HG02852 (cell line): ENCODE data around the gene CDK11A.
"Not testable (repeated sequence)": the region's sequence is repeated elsewhere in the genome, so short reads cannot be mapped to it uniquely, and the experiment has no call there.

ENCODE experiments used
- ATAC-seq: cut with Tn5 transposase; IDR thresholded peaks from one replicate; pipeline ENCODE4 v1.9.1; 2021; ENCODE audit warnings: mild to moderate bottlenecking, moderate library complexity; ENCODE audit not compliant: unreplicated experiment

Gene CDK11A

GRCh38 chr1:1726088-1726487 is 1.9 kb upstream of the CDK11A start:
- ATAC-seq = not testable (repeated sequence)

- ATAC-seq = no peak
Observed at GRCh38 chr1:1721201-1721600, 3.0 kb downstream of the CDK11A start.

DNA sequence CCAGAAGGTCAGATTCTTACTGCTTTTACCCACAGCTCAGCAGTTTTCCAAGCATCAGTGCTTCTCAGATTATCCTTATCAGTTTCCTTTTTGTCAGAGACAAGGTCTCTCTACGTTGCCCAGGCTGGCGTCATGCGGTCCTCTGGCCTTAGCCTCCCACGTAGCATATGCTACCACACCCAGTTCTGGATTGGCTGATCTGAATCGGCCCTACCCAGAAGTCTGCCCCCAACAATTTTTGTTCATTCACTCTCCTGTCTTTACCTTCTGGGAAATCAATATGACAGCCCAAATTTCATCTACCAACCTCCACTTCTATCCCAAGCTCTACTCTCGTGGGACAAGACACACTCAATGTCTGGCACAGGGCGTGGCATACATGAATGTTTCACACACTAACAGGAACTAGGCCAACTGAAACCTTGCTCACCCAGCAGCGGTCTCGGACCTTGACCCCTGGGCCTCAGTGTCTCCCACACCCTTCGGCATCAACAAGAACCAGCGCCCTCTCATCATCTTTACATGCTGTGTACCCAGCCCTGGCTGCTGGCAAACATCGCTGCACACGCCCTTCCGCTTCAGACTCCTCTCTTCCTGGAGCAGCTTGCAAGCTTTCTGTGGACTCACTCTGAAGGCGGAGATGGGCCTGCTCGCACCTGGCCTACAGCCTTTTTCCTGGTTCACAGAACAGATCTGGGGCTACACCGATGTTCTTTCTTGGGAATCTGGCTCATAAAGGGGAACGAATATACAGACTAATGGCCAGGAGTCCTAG is 8.9 kb downstream of the CDK11A start:
- not testable (repeated sequence) for ATAC-seq

DNA sequence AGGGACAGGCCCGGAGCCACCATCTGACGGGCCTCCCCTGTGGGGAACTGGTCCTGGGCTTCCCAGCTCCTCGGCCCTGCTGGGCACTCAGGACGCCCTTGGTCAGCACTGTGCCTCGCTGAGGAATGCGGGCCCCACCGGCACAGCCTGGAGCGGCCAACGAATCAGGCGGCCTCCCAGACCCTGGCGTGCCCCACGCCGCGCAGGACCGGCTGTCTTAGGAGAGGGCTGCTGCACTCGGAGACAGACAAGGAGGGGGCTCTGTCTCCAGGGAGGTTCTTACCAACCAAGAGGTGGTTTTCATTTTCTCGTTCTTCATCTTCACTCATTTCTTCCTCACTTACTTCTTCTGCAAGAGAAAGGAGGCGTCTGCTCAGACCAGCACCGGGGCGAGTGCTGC is 16.3 kb downstream of the CDK11A start:
- ATAC-seq = not testable (repeated sequence)

DNA sequence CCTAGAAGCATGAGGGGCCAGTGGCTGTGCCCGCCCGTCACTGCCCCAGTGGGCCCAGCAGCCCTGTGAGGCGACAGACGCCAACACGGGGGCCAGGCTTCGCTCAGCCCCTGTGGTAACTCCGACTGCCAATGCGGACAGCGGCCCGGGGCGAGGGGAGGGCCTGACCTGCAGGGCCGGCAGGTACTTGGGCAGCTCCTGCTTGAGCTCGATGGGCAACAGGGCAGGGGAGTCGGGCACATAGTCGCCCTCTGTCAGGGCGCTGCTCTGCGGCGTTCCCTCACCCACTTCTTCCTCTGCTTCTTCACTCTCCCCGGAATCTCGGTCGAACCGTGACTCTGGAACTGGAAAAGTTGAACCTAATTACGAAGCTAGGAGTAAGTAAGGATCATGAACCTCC is 16.9 kb downstream of the CDK11A start:
- not testable (repeated sequence) for ATAC-seq

- not testable (repeated sequence) for ATAC-seq
Observed at GRCh38 chr1:1705623-1706022, 18.5 kb downstream of the CDK11A start.

GRCh38 chr1:1704284-1704957 is 19.7 kb downstream of the CDK11A start:
- not testable (repeated sequence) for ATAC-seq

DNA sequence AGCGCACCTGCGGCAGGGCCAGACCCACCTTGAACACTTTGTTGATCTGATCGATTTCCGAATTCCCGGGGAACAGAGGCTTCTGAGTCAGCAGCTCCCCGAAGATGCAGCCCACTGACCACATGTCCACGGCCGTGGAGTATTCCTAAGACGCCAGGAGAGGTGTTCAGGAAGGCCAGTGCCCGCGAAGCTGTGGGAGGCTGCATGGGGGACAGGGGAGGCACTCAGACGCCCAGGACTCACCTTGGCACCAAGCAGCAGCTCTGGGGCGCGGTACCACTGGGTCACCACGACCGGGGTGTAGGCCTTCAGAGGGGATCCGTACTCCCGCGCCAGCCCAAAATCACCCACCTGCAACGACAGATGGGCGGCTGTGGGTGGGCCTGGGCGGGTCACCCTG is 20.4 kb downstream of the CDK11A start:
- ATAC-seq = no peak

GRCh38 chr1:1702506-1702905 is 21.7 kb downstream of the CDK11A start:
- not testable (repeated sequence) for ATAC-seq

DNA sequence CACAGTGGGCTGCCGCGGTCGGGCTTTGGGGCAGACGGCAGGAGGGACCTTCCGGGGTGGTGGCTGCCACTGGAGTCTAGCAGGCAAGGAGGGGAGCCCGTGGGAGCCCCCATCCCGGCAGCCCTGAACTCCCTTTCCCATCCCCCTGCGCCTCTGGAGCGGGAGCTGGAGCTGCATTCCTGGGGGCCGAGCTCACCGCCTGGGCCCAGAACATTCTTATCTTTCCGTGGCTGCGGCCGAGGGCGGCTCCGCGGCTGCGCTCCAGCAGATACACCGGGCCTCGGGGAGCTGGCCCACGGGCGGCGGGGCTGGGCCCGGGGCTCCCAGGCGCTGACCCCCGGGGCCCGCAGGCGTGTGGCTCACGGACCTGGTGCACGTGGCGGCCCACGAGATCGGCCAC is 23.6 kb downstream of the CDK11A start:
- not testable (repeated sequence) for ATAC-seq

DNA sequence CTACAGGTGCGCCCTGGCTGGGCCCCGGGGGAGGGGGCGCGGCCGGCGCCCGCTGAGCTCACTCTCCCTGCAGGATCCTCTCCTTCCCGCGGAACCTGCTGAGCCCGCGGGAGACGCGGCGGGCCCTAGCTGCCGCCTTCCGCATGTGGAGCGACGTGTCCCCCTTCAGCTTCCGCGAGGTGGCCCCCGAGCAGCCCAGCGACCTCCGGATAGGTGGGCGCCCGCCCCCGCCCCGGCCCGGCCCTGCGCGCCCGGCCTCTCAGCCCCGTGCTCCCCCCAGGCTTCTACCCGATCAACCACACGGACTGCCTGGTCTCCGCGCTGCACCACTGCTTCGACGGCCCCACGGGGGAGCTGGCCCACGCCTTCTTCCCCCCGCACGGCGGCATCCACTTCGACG is 24.1 kb downstream of the CDK11A start:
- ATAC-seq = not testable (repeated sequence)

DNA sequence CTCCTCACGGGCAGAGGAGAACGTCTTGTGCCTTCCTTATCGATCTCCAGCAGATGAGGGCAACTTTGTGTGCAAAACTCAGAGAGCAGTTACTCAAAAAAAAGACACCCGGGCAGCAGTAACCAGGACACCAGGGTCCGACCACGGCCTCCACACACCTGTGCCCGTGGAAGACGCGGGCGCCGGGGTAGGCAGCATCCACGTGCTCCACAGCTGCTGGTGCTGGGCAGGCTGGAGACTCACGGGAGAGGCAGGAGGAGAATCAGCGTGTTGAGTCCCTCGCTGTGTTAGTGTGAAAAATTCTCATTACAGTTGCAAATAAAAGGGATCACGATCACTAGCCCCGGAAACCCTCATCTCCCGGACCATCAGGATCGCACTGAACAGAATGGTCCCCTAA is 25.1 kb downstream of the CDK11A start:
- not testable (repeated sequence) for ATAC-seq

DNA sequence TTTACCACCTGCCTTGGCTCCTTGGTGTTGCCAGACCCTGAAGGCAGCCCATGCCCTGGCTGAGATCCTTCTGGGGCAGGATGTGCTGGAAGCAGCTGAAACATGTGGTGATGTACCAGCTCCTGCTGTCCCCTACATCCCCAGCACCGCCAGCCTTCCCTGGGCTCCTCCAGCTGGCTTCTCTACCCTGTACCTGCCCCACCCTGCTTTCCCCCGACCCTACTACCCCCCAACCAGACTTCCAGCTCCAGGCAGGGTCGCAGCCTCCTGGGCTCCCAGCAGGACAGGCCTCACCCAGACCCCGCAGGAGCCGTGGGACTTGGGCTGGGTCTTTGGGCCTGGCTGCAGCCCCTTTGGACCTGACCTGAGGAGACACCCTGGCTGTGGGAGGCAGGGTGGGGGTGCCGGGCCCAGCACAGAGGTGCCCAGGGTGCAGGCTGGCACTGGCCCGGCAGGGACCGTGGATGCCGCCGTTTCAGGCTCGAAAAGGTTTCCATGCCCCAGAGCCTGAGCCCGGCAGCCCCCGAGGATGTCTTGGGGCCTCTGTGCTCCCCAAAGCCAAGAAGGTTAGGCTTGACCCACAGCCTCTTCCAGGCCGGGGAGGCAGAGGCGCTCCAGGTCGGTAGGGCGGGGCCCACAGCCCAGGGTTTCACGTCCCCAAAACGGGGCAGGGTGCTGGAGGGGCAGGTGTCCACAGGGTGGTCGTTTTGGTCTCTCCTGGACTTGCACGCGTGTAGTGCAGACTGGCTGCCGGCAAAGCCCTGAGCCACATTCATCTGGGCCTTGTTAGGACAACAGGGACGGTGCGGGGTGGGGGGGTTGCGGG is 26.6 kb downstream of the CDK11A start:
- not testable (repeated sequence) for ATAC-seq

DNA sequence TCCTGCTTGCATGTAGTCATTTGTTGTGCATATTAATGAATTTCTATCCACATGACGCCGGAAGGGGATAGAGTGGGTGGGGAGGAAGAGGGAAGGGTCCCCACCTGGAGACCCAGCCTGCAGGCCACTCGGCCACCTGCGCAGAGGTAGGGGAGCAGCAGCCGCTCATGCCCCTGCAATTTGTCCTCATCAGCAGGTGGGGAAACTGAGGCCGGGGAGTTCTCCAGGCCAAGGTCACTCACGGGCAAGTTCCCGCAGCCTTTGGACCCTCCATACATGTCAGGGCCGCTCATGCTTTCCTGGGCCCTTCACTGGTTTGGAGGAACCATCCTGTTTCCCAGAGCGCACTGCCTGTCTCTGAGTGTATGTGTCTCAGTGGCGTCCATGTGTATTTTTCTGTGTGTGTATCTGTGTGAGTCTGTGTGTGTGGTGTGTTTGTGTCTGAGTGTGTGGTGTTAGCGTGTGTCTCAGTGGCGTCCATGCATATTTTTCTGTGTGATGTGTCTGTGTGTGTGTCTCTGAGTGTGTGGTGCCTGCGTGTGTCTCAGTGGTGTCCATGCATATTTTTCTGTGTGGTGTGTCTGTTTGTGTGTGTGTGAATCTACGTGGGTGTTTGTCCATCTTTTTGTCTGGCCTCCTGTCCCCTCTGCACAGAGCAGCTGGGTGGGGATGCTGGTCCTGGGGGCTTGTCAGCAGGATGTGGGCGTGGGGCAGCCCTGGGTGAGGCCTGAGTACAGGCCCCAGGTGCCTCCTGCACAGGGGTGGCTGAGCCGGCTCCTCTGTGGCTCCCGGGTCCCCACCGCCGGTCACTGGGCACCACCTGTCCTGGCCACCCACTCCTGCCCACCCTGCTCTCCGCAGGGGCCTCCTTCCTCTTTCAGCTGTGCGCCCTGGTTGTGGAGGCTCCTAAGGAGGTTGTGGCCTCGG is 27.5 kb downstream of the CDK11A start:
- not testable (repeated sequence) for ATAC-seq

- ATAC-seq = peak; percentile 74
Observed at GRCh38 chr1:1692714-1693647, 31.2 kb downstream of the CDK11A start, which contains the start of gene SLC35E2B. SLC35E2B (minus strand) TSS chr1:1692795; CDS start chr1:1676699, 16,096 bp downstream.

DNA sequence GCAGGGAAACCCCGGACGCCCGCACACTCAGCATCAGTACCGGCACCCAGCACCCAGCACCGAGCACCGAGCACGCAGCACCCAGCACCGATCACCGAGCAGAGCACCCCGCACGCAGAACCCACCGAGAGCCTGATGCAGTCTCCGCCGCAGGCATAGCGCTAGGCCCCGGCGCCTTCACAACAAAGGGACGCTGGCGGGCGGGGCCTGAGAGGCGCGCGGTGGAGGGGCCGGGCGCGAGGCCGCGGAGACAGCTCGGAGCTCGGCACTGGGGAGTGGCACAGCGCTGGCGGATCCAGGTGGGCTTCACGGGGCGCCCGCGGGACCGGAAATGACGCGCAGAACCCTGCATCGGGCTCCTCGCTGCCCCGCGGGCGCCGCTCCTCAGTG is 31.8 kb downstream of the CDK11A start:
- ATAC-seq = peak; percentile 38

DNA sequence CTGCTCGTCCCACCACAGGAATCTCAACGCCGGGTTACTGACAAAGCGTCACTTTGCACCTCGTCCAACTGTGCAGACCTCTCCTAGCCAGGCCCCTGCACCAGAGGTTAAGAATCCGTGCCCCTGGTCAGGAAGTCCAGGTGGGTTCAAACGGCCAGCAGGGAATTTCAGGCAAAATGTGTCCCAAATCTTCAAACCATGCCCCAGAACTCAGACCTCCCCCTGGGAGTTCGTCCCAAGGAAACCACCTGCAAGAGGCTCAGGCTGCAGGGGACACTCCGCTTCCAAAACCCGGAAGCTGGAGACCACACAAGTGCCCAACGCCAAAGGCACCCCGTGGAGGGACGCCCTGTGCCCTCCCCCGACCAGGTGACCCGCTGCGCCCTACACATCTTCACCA is 32.7 kb downstream of the CDK11A start:
- ATAC-seq = not testable (repeated sequence)

- ATAC-seq = not testable (repeated sequence)
Observed at GRCh38 chr1:1689526-1689925, 34.6 kb downstream of the CDK11A start.

- ATAC-seq = no peak
Observed at GRCh38 chr1:1687846-1688245, 36.3 kb downstream of the CDK11A start.
